ENCODE measurements around the gene CERS4.
"Not testable (repeated sequence)": the region's sequence is repeated elsewhere in the genome, so short reads cannot be mapped to it uniquely, and the experiment has no call there.

The CERS4 gene

DNA sequence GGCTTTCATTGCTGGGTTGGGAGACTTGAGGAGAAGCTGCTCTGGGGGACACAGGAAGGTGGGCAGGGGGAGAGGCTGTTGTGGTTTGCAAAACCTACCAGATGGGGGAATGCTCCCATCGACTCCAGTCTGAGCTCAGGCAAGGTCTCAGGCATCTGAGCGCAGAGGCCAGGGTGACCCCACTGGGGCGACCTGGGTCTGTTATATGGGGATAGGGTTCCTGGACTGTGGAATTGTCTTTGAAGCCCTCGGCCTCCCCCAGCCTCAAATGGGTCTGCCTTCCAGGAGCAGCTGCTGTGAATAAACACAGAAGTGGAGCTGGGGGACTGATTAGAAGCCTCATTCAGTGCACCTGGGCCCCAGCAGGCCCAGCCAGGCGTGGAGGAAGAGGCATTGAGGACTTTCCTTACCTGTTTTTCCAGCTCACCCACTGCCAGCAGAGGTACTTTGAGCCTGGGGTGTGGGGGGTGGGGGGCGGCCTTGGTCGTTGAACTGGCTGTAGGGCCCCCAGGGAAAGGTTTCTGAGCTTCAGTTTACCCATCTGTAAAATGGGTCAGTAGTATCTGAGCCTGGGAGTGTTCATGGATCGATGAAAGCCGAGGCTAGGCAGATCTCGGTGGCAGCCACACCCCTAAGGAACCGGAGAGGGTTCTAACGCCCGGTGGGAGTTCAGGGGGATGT, 1.4 kb downstream of the CERS4 start:
- DNase-seq (ENCODE audit: low spot score), result no peak

- no peak for DNase-seq (ENCODE audit: low spot score)
Observed at GRCh38 chr19:8212212-8212611, 3.0 kb downstream of the CERS4 start.

DNA sequence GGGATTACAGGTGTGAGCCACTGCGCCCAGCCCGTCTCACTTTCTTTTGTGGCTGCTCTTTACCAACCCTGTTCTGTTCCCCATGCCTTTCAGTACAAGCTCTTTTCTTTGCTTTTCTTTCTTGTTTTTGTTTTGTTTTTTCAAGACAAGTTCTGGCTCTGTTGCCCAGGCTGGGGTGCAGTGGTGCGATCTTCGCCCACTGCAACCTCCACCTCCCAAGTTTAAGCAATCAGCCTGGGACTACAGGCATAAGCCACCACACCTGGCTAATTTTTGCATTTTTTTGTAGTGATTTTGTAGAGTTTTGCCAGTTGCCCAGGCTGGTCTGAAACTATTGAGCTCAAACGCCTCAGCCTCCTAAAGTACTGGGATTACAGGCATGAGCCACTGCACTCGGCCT, 3.7 kb downstream of the CERS4 start:
- no peak for DNase-seq (ENCODE audit: low spot score)

DNA sequence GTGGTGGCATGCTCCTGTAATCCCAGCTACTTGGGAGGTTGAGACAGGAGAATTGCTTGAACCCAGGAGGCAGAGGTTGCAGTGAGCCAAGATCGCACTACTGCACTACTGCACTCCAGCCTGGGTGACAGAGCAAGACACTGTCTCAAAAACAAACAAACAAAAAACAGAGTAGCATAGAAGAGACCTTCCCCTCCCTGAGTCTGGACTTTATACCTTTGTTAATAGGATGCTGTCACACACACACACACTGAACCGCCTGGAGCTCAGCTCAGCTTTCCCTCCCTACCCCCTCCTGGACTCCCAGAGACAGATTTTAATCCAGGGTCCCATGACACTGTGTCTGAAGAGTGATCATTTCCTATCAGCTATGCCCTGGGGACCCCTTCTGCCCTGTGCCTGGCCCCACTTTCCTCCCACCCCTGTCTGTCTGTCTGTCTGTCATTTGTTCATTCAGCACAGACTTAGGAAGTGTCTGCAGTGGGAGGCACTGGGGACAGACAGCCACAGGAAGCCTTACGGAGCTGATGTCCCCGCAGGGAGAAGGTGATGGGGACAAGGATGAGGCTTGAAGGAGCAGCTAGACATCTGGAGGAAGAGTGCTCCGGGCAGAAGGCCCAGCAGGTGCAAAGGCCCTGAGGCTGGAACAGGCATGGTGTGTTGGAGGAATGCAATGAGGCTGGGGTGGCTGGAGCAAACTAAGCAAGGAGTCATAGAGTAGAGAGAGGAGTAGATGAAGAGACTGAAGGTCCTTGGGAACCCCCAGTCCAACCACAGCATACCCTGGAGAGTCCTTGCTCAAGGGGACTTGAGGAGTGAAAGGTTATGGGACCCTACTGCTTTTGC, 4.9 kb downstream of the CERS4 start:
- no peak for DNase-seq (ENCODE audit: low spot score)

- no peak for DNase-seq (ENCODE audit: low spot score)
Observed at GRCh38 chr19:8214802-8215201, 5.6 kb downstream of the CERS4 start.

GRCh38 chr19:8215783-8216182, 6.6 kb downstream of the CERS4 start:
- no peak for DNase-seq (ENCODE audit: low spot score)

DNA sequence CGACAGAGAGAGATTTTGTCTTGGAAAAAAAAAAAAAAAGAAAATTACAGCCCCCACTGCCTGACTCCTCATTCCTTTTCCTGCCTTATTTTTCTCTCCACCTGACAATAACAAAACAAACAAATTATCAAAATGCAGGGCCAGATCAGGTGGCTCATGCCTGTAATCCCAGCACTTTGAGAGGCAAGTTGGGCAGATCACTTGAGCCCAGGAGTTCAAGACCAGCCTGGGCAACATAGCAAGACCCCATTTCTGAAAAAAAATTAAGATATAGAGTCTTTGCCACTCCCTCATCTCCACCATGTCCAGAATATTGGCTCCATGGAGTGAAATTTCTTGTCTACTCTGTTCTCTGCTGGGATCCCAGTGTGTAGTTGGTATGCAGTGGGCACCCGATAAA, 7.2 kb downstream of the CERS4 start:
- no peak for DNase-seq (ENCODE audit: low spot score)

DNA sequence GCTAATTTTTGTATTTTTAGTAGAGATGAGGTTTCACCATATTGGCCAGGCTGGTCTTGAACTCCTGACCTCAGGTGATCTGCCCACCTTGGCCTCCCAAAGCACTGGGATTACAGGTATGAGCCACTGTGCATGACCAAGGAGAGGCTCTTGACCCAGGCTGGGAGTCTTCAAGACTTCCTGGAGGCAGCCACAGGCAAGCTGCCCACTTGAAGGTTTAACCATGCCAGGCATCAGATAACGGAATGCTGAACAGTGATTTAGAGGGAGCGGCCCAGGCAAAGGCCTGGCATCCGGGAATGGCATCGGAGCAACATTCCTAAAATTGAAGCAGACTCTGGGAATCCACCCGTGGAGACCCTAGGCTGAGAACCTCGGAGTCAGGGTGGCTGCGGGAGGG, 9.0 kb downstream of the CERS4 start:
- not testable (repeated sequence) for DNase-seq (ENCODE audit: low spot score)

DNA sequence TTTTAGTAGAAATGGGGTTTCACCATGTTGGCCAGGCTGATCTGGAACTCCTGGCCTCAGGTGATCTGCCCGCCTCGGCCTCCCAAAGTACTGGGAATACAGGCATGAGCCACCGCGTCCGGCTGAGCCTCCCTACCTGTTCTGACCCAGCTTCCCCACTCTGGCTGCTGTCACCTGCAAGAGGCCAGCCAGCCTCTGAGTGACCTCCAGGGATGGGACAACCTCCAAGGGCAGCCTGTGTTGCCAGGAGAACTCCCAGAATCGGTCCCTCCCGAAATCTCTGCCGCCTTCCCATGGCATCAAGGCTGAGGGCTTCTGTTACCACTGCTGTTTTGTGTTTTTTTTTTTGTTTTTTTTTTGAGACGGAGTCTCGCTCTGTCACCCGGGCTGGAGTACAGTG, 11.3 kb downstream of the CERS4 start:
- no peak for DNase-seq (ENCODE audit: low spot score)

DNA sequence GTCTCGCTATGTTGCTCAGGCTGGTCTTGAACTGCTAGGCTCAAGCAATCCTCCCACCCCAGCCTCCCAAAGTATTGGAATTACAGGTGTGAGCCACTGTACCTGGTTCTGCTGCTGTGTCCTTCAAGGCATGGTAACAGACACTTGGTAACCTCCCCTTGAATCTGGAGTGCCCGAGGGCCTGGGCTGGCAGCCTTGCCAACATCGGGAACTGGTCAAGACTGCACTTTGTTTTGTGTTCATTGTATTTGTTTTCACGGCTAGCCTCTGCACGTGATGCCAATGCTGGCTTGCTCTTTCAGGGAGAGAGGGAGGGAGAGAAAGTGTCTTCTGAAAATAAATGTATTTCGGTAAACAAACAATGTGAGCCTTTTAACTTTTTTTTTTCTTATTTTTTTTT, 12.0 kb downstream of the CERS4 start:
- no peak for DNase-seq (ENCODE audit: low spot score)

- DNase-seq (ENCODE audit: low spot score), result not testable (repeated sequence)
Observed at GRCh38 chr19:8223442-8223841, 14.3 kb downstream of the CERS4 start.

- no peak for DNase-seq (ENCODE audit: low spot score)
Observed at GRCh38 chr19:8224394-8225145, 15.4 kb downstream of the CERS4 start.

DNA sequence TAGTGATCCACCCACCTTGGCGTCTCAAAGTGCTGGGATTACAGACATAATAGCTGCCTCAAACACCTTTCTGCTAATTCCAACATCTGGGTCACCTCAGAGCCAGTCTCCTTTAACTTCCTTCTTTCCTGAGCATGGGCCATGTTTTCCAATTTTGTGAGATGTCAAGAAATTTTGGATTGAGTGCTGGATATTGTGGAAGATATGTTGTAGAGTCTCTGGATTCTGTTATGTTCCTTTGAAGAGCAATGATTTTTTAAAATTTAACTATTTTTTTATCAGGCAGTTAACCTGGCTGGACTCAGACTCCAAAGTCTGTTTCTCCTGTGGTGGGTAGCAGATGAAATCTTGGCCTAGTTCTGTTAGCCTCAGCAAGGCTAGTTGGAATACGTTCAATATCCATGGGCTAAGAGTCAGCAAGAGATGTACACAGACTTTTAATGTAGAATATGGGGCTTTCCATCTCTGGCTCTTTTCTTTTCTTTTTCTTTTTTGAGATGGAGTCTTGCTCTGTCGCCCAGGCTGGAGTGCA, 22.0 kb downstream of the CERS4 start:
- DNase-seq (ENCODE audit: low spot score), result no peak

DNA sequence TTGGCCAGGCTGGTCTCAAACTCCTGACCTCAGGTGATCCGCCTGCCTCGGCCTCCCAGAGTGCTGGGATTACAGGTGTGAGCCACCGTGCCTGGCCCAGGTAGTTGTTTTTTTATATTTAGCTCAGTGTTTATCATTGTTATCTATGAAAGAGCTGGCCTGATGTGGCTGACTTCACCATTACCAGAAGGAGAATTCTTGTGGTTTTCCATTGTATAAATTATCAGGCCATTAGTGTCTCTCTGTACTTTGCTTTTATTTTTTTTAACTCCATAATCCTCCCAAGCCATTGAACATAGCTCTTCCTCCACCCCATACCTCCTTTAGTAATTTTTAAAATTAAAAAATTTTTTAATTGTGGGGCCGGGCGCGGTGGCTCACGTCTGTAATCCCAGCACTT, 24.2 kb downstream of the CERS4 start:
- no peak for DNase-seq (ENCODE audit: low spot score)

DNA sequence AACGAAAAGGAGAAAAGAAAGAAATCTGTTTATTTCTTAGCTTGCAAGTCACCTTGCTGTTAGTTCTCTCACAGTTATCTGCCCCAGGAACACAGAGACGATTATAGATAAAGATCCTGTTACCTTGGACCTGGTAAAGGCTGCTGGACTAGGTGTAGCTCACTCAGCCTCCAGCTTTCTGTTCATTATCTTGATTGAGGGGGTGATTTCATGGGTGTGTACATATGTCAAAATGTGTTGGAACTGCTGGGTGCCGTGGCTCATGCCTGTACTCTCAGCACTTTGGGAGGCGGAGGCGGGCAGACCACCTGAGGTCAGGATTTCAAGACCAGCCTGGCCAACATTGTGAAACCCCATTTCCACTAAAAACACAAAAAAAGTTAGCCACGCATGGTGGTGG, 27.9 kb downstream of the CERS4 start:
- no peak for DNase-seq (ENCODE audit: low spot score)

- DNase-seq (ENCODE audit: low spot score), result no peak
Observed at GRCh38 chr19:8238251-8238650, 29.1 kb downstream of the CERS4 start.

DNA sequence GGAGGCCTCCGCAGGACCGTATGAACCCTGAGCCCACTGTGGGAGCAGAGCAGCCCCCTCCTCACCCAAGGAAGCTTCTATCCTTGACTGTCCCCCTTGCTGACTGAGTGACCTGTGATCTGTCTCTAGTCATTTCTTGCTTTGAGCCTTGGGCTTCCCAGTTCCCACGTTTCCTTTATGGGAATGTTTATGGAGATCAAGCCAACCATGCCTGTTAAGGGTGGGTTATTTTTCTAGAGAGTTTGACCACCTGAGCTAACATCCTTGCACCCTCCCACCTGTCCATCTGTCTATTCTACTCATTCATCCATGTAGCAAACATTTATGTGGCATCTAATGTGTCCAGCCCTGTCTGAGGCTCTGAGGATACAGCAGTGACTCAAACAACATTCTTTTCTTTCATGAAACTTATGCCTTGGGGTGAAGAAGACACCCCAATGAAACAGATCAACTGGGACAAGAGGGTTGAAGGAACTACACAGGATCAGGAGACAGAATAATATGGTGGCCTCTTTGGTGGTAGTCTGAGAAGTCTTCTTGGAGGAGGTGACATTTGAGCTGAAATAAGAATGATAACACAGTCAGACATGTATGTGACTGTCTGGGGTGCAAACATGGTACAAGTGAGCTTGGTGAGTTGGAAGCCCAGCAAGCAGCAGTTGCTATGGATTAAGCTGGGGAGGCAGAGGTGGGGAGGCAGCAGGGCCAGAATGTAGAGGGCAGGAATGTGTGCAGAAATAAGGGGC, 30.5 kb downstream of the CERS4 start:
- DNase-seq (ENCODE audit: low spot score), result no peak

DNA sequence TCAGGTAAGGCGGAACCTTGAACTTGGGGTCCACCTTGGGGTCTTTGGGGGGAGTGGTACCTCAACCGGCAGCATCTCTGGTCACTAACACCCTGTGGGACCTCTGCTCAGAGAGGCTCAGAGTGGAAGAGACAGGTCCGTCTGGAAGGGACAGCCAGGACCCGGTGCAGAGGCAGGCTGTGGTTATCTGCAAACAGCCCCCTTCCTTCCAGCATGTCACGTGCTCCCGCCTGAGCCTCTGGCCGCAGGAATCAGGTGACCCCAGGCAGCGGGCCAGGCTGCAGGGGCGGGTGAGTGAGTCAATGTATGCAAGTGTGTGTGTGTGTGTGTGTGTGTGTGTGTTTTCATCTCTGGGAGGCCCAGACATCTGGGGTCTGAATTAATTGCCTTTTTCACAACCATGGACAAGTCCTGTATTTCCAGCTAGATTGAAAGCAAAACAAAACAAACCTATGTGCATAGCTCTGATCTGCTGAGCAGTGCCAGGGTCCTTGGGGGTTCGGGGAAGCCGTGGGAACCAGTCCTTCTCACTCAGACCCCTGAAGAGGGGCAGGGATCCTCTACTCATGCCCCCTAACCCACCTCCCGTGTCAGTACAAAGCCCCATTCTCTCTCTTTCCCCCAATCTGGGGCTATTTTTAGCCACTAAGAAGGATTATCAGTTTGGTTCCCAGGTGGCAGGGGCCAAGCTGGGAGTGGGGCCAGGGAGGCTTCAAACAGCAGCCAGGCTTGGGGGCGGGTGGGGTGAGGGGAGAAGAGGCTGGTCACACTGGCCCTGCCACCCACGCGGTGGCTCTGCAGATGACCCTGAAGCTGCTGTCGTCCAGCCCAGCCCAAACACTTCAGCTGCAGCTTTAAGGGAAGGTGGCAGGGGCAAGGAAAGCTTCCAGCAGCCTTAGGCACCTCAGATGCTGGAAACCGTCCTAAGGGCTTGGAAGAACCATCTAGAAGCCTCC, 31.4 kb downstream of the CERS4 start:
- peak; percentile 48 for DNase-seq (ENCODE audit: low spot score)

DNA sequence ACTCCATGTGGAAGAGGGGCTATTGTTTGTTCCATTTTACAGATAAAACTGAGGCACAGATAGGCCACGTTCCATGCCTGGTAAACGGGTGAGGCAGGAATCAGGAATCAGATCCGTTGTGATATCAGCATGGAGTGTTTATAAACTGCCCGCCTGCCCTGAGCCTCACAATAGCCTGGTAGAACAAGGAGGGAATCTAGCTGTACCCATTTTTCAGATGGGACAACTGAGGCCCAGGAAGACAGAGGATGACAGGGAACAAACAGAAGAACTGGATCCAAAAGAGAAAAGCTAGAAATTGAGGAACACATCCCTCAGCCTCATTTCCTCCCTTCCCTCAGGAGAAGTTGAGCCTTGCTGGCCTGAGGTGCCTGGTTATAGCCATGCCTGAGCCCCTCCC, 32.5 kb downstream of the CERS4 start:
- no peak for DNase-seq (ENCODE audit: low spot score)

GRCh38 chr19:8242211-8242821, 33.1 kb downstream of the CERS4 start:
- DNase-seq (ENCODE audit: low spot score), result no peak
